Measurements from ENCODE around the gene KIF13A.
"Not testable (repeated sequence)": the region's sequence is repeated elsewhere in the genome, so short reads cannot be mapped to it uniquely, and the experiment has no call there.

The KIF13A gene

DNA sequence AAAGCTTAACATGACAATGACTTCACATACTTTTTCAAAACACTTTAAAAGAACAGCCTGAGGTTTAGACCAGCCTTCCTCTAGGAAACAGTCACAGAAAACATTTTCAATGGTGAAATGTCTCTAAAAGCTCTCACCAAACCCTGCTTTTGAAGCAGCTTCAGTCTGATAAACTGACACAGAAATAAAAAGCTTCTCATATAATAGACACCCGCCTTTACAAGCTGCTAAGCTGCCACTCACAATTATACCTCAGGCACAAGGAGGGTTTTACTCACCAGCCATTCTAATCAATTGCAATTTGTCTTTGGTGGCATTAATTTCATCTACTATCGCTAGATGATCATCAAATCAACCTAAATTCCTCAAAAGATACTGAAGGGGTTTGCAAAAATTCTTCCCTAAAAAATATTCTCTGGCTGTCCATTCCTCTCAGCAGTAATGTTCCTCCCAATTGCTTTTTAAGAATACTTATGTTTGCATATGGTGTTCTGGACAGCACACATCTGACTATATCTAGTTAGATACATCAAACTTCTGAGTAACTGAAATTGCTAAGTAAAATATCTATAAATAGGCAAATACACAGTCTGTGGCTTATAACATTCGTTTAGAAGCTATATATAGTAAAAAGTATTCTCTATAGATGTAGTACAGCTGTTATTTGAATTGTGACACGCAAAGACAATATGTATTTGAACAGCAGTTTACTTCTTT lies 29.4 kb downstream of the KIF13A start:
- TF ChIP-seq, protein P1, sequence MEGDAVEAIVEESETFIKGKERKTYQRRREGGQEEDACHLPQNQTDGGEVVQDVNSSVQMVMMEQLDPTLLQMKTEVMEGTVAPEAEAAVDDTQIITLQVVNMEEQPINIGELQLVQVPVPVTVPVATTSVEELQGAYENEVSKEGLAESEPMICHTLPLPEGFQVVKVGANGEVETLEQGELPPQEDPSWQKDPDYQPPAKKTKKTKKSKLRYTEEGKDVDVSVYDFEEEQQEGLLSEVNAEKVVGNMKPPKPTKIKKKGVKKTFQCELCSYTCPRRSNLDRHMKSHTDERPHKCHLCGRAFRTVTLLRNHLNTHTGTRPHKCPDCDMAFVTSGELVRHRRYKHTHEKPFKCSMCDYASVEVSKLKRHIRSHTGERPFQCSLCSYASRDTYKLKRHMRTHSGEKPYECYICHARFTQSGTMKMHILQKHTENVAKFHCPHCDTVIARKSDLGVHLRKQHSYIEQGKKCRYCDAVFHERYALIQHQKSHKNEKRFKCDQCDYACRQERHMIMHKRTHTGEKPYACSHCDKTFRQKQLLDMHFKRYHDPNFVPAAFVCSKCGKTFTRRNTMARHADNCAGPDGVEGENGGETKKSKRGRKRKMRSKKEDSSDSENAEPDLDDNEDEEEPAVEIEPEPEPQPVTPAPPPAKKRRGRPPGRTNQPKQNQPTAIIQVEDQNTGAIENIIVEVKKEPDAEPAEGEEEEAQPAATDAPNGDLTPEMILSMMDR (IDR thresholded peaks at IDR 0.05) = no peak
- H3K4me3 ChIP-seq = no peak overlapping the region
- DNase-seq (ENCODE audit: low spot score) = no peak
- H3K27ac ChIP-seq = peak overlapping the region; percentile 73 to 75

DNA sequence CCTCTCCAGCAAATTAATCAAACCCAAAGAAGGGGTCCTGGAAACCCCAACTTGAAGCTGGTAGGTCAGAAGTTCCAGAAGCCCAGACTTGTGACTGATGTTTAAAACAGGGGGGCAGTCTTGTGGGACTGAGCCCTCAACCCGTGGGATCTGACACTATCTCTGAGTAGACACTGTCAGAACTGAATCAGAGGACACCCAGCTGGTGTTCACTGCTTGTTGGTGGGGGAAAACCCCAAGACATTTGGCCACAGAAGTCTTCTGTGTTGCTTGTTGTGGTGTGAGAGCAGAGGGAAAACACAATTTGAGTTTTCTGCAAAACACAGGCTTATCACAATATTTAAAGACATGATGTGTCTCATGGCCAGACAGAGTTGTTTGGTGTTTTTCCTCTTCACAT lies 29.9 kb downstream of the KIF13A start:
- DNase-seq (ENCODE audit: low spot score) = no peak
- TF ChIP-seq, protein P1 (IDR thresholded peaks at IDR 0.05) = no peak
- peak overlapping the region; percentile 73 to 75 for H3K27ac ChIP-seq
- no peak overlapping the region for H3K4me3 ChIP-seq

DNA sequence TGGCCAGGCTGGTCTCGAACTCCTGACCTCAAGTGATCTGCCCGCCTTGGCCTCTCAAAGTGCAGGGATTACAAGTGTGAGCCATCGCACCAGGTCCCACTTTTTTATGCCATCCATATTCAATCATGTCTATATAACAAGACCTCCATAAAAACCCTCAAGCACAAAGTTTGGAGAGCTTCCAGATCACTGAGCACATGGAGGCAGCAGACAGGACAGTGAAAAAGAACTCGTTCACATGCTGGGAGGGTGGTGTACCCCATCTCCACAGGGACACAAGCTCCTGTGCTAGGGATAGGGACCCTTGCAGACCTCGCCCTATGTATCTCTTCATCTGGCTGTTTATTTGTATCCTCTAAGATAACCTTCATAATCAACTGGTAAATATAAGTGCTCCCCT lies 30.3 kb downstream of the KIF13A start:
- no peak overlapping the region for H3K4me3 ChIP-seq
- TF ChIP-seq, protein P1 (IDR thresholded peaks at IDR 0.05) = no peak
- peak overlapping the region; percentile 73 to 75 for H3K27ac ChIP-seq
- DNase-seq (ENCODE audit: low spot score) = no peak

- Histone ChIP-seq H3K4me3 (no peak overlapping the region), H3K27ac (no peak overlapping the region)
- no peak for DNase-seq (ENCODE audit: low spot score)
- TF ChIP-seq, protein P1 (IDR thresholded peaks at IDR 0.05) = no peak
Measured at GRCh38 chr6:17950095-17950494, 37.3 kb downstream of the KIF13A start.

GRCh38 chr6:17949168-17949567 lies 38.3 kb downstream of the KIF13A start:
- no peak for DNase-seq (ENCODE audit: low spot score)
- Histone ChIP-seq H3K27ac (no peak overlapping the region), H3K4me3 (no peak overlapping the region)
- TF ChIP-seq, protein P1 (IDR thresholded peaks at IDR 0.05) = no peak

DNA sequence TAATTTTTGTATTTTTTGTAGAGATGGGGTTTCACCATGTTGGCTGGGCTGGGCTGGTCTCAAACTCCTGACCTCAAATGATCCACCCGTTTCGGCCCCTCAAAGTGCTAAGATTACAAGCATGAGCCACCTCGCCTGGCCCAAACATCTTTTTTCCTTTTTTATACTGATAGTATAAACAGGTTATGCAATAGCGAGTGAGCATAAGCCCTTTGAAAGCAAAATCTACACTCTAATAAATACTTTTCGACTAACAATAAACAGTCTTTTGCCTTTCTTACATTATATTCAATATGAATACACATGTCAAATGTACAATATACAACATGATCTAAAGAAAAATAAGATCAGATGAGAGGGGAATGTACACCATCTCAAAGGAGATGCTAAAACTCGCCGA lies 38.7 kb downstream of the KIF13A start:
- no peak overlapping the region for H3K4me3 ChIP-seq
- H3K27ac ChIP-seq = no peak overlapping the region
- no peak for DNase-seq (ENCODE audit: low spot score)
- TF ChIP-seq, protein P1 (IDR thresholded peaks at IDR 0.05) = no peak

DNA sequence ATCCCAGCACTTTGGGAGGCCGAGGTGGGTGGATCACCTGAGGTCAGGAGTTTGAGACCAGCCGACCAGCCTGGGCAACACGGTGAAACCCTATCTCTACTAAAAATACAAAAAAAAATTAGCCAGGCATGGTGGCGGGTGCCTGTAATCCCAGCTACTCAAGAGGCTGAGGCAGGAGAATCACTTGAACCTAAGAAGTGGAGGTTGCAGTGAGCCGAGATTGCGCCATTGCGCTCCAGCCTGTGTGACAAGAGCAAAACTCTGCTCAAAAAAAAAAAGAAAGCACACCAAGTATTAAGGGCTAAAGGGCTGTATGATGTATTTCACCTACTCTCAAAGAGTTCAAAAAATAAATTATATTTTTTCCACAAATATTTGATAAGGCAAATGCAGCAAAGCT lies 39.9 kb downstream of the KIF13A start:
- not testable (repeated sequence) for H3K4me3 ChIP-seq; DNase-seq (ENCODE audit: low spot score)
- peak overlapping the region in 1 of 2 donors; percentile 18 for H3K27ac ChIP-seq
